ENCODE results near the gene NUP210L. TPM values are rescaled to one million over a fixed set of nuclear protein-coding genes. Genes with fewer than 3 reads are reported as not detected.

NUP210L gene
- total and polyA plus RNA-seq, 2 of the 13 experiments (the other 11 are each of a cell fraction or from before 2014, with no cell fraction given) = not detected

DNA sequence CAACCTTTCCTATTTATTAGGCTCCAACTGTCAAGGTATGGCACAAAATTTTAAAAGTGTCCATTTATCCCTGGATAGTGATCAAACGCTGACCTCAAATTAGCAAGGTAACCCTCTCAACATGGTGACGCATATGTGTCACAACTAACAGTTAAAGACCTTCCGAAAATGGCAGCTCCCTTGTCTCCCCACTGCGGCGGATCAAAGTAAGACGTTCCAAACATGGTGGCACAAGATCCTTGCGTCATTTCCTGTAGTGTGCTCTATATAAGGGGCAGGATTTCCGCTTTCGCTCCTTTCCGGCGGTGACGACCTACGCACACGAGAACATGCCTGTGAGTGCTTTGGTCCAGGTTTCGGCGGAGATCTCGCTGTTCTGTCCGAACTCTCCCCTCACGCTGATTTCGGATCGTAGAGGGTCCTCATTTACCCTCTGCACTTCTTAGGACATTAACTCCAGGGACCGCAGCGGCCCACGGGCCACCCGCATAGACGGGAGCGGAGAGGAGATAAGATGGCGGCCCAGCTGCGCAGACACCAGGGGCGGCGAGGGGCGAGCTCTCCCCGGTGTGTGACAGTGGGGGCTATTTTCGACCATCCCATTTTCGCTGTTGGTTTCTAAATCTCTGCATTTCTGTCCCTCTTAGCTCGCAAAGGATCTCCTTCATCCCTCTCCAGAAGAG, 164.3 kb downstream of the NUP210L start, which contains the start of gene RPS27 (continued):
- no peak for TF ChIP-seq CCAR2 (optimal IDR thresholded peaks at IDR 0.05; ENCODE audit: low read depth, low read length)
- TF ChIP-seq, protein P1, sequence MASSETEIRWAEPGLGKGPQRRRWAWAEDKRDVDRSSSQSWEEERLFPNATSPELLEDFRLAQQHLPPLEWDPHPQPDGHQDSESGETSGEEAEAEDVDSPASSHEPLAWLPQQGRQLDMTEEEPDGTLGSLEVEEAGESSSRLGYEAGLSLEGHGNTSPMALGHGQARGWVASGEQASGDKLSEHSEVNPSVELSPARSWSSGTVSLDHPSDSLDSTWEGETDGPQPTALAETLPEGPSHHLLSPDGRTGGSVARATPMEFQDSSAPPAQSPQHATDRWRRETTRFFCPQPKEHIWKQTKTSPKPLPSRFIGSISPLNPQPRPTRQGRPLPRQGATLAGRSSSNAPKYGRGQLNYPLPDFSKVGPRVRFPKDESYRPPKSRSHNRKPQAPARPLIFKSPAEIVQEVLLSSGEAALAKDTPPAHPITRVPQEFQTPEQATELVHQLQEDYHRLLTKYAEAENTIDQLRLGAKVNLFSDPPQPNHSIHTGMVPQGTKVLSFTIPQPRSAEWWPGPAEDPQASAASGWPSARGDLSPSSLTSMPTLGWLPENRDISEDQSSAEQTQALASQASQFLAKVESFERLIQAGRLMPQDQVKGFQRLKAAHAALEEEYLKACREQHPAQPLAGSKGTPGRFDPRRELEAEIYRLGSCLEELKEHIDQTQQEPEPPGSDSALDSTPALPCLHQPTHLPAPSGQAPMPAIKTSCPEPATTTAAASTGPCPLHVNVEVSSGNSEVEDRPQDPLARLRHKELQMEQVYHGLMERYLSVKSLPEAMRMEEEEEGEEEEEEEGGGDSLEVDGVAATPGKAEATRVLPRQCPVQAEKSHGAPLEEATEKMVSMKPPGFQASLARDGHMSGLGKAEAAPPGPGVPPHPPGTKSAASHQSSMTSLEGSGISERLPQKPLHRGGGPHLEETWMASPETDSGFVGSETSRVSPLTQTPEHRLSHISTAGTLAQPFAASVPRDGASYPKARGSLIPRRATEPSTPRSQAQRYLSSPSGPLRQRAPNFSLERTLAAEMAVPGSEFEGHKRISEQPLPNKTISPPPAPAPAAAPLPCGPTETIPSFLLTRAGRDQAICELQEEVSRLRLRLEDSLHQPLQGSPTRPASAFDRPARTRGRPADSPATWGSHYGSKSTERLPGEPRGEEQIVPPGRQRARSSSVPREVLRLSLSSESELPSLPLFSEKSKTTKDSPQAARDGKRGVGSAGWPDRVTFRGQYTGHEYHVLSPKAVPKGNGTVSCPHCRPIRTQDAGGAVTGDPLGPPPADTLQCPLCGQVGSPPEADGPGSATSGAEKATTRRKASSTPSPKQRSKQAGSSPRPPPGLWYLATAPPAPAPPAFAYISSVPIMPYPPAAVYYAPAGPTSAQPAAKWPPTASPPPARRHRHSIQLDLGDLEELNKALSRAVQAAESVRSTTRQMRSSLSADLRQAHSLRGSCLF (CRISPR knock-in tag; IDR thresholded peaks at IDR 0.05; ENCODE audit: borderline replicate concordance) = no peak
- TF ChIP-seq, protein P2, sequence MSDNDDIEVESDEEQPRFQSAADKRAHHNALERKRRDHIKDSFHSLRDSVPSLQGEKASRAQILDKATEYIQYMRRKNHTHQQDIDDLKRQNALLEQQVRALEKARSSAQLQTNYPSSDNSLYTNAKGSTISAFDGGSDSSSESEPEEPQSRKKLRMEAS (IDR thresholded peaks at IDR 0.05) = peak; percentile 66; the same call in 1 of the 2 replicates
- TF ChIP-seq SP5 (CRISPR knock-in tag; IDR thresholded peaks at IDR 0.05; ENCODE audit: borderline replicate concordance, low read depth) = no peak; the same call in 1 of the 2 replicates
- no peak for TF ChIP-seq ZNF329 (CRISPR knock-in tag; IDR thresholded peaks at IDR 0.05; ENCODE audit: low read depth)
- no peak; the same call in 1 of the 2 replicates for TF ChIP-seq KLF6 (CRISPR knock-in tag; IDR thresholded peaks at IDR 0.05)
- TF ChIP-seq, protein P3, sequence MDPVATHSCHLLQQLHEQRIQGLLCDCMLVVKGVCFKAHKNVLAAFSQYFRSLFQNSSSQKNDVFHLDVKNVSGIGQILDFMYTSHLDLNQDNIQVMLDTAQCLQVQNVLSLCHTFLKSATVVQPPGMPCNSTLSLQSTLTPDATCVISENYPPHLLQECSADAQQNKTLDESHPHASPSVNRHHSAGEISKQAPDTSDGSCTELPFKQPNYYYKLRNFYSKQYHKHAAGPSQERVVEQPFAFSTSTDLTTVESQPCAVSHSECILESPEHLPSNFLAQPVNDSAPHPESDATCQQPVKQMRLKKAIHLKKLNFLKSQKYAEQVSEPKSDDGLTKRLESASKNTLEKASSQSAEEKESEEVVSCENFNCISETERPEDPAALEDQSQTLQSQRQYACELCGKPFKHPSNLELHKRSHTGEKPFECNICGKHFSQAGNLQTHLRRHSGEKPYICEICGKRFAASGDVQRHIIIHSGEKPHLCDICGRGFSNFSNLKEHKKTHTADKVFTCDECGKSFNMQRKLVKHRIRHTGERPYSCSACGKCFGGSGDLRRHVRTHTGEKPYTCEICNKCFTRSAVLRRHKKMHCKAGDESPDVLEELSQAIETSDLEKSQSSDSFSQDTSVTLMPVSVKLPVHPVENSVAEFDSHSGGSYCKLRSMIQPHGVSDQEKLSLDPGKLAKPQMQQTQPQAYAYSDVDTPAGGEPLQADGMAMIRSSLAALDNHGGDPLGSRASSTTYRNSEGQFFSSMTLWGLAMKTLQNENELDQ (CRISPR knock-in tag; IDR thresholded peaks at IDR 0.05; ENCODE audit: borderline replicate concordance) = peak; percentile 88; the same call in 1 of the 2 replicates
- TF ChIP-seq RBM39 (IDR thresholded peaks at IDR 0.05; ENCODE audit: low read depth, low read length, poor library complexity, severe bottlenecking) = no peak
- TF ChIP-seq ZNF7 (CRISPR knock-in tag; IDR thresholded peaks at IDR 0.05) = no peak
- TF ChIP-seq NCOA5 (CRISPR knock-in tag; IDR thresholded peaks at IDR 0.05) = no peak
- TF ChIP-seq ATF7-NPFF (CRISPR knock-in tag; IDR thresholded peaks at IDR 0.05; ENCODE audit: low read depth) = peak; percentile 71
- peak; percentile 89; the same call in 1 of the 2 replicates for TF ChIP-seq DR1 (CRISPR knock-in tag; IDR thresholded peaks at IDR 0.05)
- peak; percentile 84 for TF ChIP-seq ZNF331 (CRISPR knock-in tag; IDR thresholded peaks at IDR 0.05)
- no peak for TF ChIP-seq KLF12 (CRISPR knock-in tag; IDR thresholded peaks at IDR 0.05; ENCODE audit: borderline replicate concordance)
- peak; percentile 81; the same call in 1 of the 2 replicates for TF ChIP-seq EEA1 (CRISPR knock-in tag; IDR thresholded peaks at IDR 0.05; ENCODE audit: borderline replicate concordance)
- TF ChIP-seq, protein P4, sequence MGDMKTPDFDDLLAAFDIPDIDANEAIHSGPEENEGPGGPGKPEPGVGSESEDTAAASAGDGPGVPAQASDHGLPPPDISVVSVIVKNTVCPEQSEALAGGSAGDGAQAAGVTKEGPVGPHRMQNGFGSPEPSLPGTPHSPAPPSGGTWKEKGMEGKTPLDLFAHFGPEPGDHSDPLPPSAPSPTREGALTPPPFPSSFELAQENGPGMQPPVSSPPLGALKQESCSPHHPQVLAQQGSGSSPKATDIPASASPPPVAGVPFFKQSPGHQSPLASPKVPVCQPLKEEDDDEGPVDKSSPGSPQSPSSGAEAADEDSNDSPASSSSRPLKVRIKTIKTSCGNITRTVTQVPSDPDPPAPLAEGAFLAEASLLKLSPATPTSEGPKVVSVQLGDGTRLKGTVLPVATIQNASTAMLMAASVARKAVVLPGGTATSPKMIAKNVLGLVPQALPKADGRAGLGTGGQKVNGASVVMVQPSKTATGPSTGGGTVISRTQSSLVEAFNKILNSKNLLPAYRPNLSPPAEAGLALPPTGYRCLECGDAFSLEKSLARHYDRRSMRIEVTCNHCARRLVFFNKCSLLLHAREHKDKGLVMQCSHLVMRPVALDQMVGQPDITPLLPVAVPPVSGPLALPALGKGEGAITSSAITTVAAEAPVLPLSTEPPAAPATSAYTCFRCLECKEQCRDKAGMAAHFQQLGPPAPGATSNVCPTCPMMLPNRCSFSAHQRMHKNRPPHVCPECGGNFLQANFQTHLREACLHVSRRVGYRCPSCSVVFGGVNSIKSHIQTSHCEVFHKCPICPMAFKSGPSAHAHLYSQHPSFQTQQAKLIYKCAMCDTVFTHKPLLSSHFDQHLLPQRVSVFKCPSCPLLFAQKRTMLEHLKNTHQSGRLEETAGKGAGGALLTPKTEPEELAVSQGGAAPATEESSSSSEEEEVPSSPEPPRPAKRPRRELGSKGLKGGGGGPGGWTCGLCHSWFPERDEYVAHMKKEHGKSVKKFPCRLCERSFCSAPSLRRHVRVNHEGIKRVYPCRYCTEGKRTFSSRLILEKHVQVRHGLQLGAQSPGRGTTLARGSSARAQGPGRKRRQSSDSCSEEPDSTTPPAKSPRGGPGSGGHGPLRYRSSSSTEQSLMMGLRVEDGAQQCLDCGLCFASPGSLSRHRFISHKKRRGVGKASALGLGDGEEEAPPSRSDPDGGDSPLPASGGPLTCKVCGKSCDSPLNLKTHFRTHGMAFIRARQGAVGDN (CRISPR knock-in tag; IDR thresholded peaks at IDR 0.05) = peak; percentile 80
- no peak for TF ChIP-seq ZNF234 (CRISPR knock-in tag; conservative IDR thresholded peaks at IDR 0.05)
- TF ChIP-seq ZNF207 (IDR thresholded peaks at IDR 0.05; ENCODE audit: borderline replicate concordance) = no peak

Measured in HepG2 (cell line).